22Rv1 (cell line): Measurements from ENCODE around the gene WDSUB1.

Experiments used
- H3K27ac ChIP-seq: fragments of 450-650 bp; 2 replicates; pipeline ENCODE4 v1.5.1; 2017
- ZFX ChIP-seq: fragments of 450-650 bp; IDR thresholded peaks from 2 replicates; pipeline ENCODE4 v1.6.1; 2017; ENCODE audit warnings: antibody characterized with exemption, borderline replicate concordance
- TF ChIP-seq, protein P1 (sequence below): fragments of 450-650 bp; IDR thresholded peaks from 2 replicates; pipeline ENCODE4 v1.5.1; 2017; ENCODE audit warnings: mild to moderate bottlenecking

The WDSUB1 gene

DNA sequence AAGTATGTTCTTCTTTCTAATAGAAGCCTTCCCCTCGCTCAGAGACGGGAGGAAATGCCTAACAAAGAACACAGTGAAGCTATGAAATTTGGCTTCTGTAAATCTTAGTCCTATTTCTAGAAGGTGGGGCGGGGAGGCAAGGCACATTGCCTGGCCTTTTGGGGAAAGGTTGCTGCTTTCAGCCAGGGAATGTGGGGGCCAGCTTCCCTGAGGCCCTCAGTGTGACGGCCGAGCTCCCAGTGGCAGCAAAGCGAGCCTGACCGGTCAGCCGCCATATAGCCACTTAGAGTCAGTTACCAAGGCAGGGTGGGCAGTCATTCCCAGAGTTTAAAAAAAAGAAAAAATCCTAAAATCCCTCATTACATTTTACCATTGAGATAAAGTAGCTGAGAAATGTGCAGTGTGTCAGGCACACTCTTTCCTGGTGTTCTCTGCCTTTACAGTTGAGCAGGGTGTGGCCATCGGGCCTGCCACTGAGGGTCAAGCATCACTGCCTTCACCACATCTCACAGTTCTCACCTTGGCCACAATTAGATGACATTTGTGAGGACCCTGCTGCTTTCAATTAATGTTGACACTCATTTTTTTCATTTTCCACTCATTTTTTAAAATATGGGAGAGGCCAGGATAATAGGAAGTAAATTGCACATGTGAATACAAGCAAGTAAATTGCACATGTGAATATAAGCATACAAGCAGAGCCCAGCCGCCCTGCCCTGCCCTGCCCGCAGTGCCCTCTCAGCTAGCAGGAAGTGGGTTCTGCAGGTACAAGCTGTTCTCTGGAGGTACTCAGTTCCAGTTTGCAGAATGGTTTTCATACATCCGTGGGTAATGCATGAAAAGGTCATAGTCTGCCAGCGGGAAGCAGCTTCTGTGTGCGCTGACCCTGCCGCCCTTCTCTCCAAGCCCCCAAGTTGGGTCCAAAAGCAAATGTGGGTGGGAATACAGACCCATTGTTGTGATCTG, 76.9 kb downstream of the WDSUB1 start:
- no peak for TF ChIP-seq ZFX
- TF ChIP-seq, protein P1, sequence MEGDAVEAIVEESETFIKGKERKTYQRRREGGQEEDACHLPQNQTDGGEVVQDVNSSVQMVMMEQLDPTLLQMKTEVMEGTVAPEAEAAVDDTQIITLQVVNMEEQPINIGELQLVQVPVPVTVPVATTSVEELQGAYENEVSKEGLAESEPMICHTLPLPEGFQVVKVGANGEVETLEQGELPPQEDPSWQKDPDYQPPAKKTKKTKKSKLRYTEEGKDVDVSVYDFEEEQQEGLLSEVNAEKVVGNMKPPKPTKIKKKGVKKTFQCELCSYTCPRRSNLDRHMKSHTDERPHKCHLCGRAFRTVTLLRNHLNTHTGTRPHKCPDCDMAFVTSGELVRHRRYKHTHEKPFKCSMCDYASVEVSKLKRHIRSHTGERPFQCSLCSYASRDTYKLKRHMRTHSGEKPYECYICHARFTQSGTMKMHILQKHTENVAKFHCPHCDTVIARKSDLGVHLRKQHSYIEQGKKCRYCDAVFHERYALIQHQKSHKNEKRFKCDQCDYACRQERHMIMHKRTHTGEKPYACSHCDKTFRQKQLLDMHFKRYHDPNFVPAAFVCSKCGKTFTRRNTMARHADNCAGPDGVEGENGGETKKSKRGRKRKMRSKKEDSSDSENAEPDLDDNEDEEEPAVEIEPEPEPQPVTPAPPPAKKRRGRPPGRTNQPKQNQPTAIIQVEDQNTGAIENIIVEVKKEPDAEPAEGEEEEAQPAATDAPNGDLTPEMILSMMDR: no peak
- no peak overlapping the region for H3K27ac ChIP-seq

GRCh38 chr2:159208438-159208837, 78.1 kb downstream of the WDSUB1 start:
- TF ChIP-seq, protein P1: no peak
- TF ChIP-seq ZFX: no peak
- no peak overlapping the region for H3K27ac ChIP-seq

DNA sequence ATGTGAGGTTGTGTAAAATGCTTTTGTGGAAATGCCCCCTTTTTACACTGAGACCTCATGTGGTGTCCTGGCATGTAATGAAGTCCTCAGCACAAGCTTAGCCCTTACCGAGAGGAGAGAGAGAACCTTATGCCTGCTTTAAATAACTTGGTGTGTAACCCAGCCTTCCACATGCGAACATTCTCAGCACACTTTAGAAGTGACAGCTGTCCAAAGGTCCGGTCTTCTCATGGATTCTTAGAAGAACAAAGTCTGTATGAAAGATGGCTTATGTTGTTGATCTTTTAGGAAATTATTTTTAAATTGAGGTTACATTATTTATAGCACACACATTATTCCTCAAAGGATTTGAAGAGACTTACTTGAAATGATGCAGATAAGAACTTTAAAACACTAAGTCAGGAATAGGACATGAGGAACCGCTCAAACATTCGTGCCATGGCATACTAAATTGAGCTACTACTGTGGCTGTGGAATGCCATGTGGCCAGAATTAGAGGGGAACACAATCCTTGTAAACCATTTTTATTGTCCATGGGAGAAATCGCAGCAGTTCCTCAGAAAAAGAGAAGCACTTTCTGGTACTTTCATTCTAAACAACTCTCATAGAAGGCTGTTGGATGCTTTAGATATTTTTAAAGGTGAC, 79.6 kb downstream of the WDSUB1 start:
- no peak overlapping the region for H3K27ac ChIP-seq
- TF ChIP-seq, protein P1: no peak
- TF ChIP-seq ZFX: no peak

GRCh38 chr2:159204381-159205144, 81.9 kb downstream of the WDSUB1 start:
- H3K27ac ChIP-seq: no peak overlapping the region
- TF ChIP-seq ZFX: no peak
- TF ChIP-seq, protein P1: no peak

GRCh38 chr2:159202568-159203071, 83.9 kb downstream of the WDSUB1 start:
- TF ChIP-seq, protein P1: no peak
- TF ChIP-seq ZFX: no peak
- H3K27ac ChIP-seq: no peak overlapping the region

DNA sequence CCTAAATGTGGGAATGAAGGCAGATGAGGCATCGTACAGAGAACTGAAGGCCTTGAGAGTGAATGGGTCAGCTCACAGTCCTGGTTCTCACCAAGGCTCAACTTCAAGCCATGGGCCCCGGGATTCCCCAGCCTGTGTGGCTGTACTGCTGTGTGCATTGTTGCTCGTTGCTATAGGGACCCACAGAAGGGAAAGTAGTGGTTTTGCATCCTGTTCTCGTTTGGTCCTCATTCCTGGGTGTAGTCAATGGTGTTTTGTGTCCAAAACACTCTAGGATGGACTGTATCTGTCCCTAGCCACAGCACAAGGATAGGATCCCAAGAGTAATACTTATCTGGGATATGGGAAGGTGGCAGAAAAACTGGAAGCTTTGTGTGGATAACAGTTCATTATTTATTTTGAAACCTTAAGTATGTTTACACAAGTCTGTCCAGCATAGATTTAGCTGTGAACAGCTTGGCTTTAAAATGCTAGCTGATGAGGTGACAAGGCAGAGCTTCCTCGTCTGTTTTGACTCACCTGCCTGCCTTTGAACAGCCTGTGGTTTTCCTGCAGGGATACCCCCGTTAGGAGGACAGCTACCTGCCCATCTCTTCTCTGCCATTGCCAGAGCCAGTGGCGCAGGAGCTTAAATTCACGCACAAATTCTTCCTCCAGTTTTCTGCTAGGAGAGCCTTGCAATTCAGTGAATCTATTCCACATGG, 85.0 kb downstream of the WDSUB1 start:
- H3K27ac ChIP-seq: no peak overlapping the region
- TF ChIP-seq, protein P1: no peak
- TF ChIP-seq ZFX: no peak
